Renal cortex interstitium (tissue), 15 donors: ENCODE measurements around the gene SLC38A1. TPM values are rescaled to one million over a fixed set of nuclear protein-coding genes. Genes with fewer than 3 reads are reported as not detected.
"Not testable (repeated sequence)": the region's sequence is repeated elsewhere in the genome, so short reads cannot be mapped to it uniquely, and the experiment has no call there.

Experiments used
- DNase-seq, 11 donors: peaks; one replicate each; pipeline ENCODE4 v3.0.0-alpha.2; 2013; ENCODE audit warnings: low read depth in 9 of 11, low spot score in 4 of 11; ENCODE audit errors: extremely low read depth in 1 of 11
- long read RNA-seq, 16 experiments: transcript quantifications; one replicate each; lab custom pipeline, GENCODE V29; 2026
- polyA plus RNA-seq, 3 donors: library from polyadenylated mRNA; unstranded; fragments of 120-200 nt; gene quantifications; one replicate each; pipeline ENCODE4 v1.2.1, GENCODE V29; 2013; ENCODE audit not compliant: insufficient read length in 3 of 3

Gene SLC38A1
- polyA plus RNA-seq, result 10 to 100 TPM; 61.3 to 70.2 (median 69.6) TPM
- long read RNA-seq, donor 1, partial matches to known transcripts, result 0 of 3 reads
- long read RNA-seq, donor 1, other reads (novel, unspliced or antisense), result 0 of 3 reads
- long read RNA-seq, donor 2, full-length matches to known transcripts, result 6 of 6 reads
- long read RNA-seq, donor 2, partial matches to known transcripts, result 0 of 6 reads
- long read RNA-seq, donor 2, other reads (novel, unspliced or antisense), result 0 of 6 reads
- long read RNA-seq, donor 3, full-length matches to known transcripts, result 6 of 17 reads
- long read RNA-seq, donor 3, partial matches to known transcripts, result 11 of 17 reads
- long read RNA-seq, donor 3, other reads (novel, unspliced or antisense), result 0 of 17 reads
- long read RNA-seq, donor 4, full-length matches to known transcripts, result 3 of 12 reads
- long read RNA-seq, donor 4, partial matches to known transcripts, result 9 of 12 reads
- long read RNA-seq, donor 4, other reads (novel, unspliced or antisense), result 0 of 12 reads
- long read RNA-seq, donor 5, result 0 reads
- long read RNA-seq, donor 6, transcript SLC38A1-204 (17 exons, 2,332 nt), result major isoform, 5 of 13 reads
- long read RNA-seq, donor 6, partial matches to known transcripts, result 7 of 13 reads
- long read RNA-seq, donor 6, other reads (novel, unspliced or antisense), result 0 of 13 reads
- long read RNA-seq, donor 7, full-length matches to known transcripts, result 10 of 17 reads
- long read RNA-seq, donor 7, partial matches to known transcripts, result 7 of 17 reads
- long read RNA-seq, donor 7, other reads (novel, unspliced or antisense), result 0 of 17 reads
- long read RNA-seq, donor 8, full-length matches to known transcripts, result 11 of 22 reads
- long read RNA-seq, donor 8, partial matches to known transcripts, result 11 of 22 reads
- long read RNA-seq, donor 8, other reads (novel, unspliced or antisense), result 0 of 22 reads
- long read RNA-seq, donor 9, full-length matches to known transcripts, result 8 of 24 reads
- long read RNA-seq, donor 9, partial matches to known transcripts, result 16 of 24 reads
- long read RNA-seq, donor 9, other reads (novel, unspliced or antisense), result 0 of 24 reads
- long read RNA-seq, donor 10, transcript SLC38A1-204 (17 exons, 2,332 nt), result major isoform, 6 of 11 reads
- long read RNA-seq, donor 10, partial matches to known transcripts, result 5 of 11 reads
- long read RNA-seq, donor 10, other reads (novel, unspliced or antisense), result 0 of 11 reads
- long read RNA-seq, donor 11, full-length matches to known transcripts, result 10 of 24 reads
- long read RNA-seq, donor 11, partial matches to known transcripts, result 14 of 24 reads
- long read RNA-seq, donor 11, other reads (novel, unspliced or antisense), result 0 of 24 reads
- long read RNA-seq, donor 12, full-length matches to known transcripts, result 4 of 9 reads
- long read RNA-seq, donor 12, partial matches to known transcripts, result 5 of 9 reads
- long read RNA-seq, donor 12, other reads (novel, unspliced or antisense), result 0 of 9 reads
- long read RNA-seq, donor 13, result 0 reads
- long read RNA-seq, donor 14, partial matches to known transcripts, result 5 of 7 reads
- long read RNA-seq, donor 14, other reads (novel, unspliced or antisense), result 0 of 7 reads
- long read RNA-seq, donor 15, full-length matches to known transcripts, result 5 of 5 reads
- long read RNA-seq, donor 15, partial matches to known transcripts, result 0 of 5 reads
- long read RNA-seq, donor 15, other reads (novel, unspliced or antisense), result 0 of 5 reads
- long read RNA-seq, donor 16, full-length matches to known transcripts, result 28 of 80 reads
- long read RNA-seq, donor 16, partial matches to known transcripts, result 52 of 80 reads
- long read RNA-seq, donor 16, other reads (novel, unspliced or antisense), result 0 of 80 reads

DNA sequence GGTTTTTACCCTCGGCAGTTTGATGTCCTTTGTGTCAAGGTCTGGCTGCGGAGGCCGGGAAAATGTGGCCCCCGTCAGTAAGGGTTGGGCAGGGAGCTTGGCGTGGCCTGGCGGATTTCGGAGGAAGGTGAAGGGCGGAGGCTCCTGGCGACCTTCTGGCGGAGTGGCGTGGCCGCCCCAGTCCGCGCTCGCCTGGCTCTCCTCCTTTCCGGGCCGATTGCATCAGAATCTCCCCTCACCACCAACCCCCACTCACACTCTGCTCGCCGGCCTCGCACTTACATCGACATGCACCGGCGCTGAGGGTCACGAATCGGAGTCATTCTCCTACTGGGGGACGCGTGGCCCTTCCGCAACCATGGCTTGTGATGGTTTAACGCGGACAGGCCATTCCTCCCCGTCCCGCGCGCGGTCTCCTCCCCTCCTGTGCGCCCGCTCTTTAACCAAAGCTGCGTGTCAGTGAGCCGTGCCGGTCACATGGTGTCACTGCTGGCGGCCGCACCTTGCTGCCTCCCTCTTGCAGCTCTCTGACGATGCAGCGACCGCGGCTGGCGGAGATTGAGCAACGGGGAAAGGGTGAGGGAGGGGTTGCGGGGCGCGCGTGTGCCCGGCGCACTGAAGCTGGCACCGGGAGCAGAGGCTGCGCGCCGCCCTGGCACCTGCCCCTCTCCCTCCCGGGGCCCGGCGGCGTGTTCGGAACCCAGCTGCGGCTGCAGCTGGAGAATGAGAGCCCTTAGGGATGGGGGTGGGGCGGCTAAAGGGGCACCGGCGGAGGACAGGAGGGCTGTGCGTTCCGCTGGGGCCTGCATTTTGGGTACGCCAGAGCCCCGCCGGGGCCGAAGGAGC is at the start of gene SLC38A1:
Gene SLC38A1, minus strand, starts transcription at position 461 of the 846 bp plus-strand sequence. CDS start 29,243 bp downstream, outside the sequence.
- DNase-seq, result peak in 8 of 11 donors; percentile 52 to 76 (median 73)

DNA sequence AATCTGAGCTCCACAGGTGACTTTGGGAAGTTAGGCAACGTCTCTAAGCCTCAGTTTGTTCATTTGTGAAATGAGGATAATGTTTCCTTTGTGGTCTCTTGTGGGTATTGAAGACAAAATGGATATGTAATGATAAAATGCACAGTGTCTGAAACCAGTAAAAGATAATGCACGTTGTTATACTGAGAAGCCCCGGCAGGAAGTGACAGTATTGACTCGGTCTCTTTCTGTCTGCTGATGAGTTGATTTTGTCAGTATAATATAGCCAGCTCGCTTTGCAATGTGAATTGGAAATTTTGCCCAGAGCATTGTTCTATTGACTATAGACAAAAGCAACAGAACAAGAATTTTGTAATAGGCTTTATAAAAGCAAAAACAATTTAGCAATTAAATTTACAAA is 49.2 kb upstream of the SLC38A1 start:
- no peak for DNase-seq

GRCh38 chr12:46304070-46304469 is 35.2 kb upstream of the SLC38A1 start:
- DNase-seq, result no peak

GRCh38 chr12:46303039-46303666 is 34.3 kb upstream of the SLC38A1 start:
- DNase-seq, result peak in 5 of 11 donors; percentile 5 to 10 (median 7)

GRCh38 chr12:46300910-46301309 is 32.1 kb upstream of the SLC38A1 start:
- DNase-seq, result peak in 1 of 11 donors; percentile 1

GRCh38 chr12:46299851-46300250 is 31.0 kb upstream of the SLC38A1 start:
- DNase-seq, result no peak

DNA sequence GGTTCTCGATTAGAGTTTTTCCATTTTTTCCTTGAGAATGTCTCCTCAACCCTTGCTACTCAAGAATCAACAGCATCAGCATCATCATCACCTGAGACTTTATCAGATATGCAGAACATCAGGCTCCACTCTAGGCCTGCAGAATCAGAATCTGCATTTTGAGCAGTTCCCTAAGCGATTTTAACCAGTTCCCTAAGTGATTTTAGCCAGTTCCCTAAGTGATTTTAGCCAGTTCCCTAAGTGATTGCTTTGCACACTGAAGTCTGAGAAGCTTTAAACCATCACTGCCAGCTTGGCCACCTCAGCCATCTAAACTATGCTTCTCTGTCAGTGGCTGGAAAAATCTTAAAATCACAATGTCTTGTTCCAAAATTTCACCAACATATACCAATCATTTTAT is 29.4 kb upstream of the SLC38A1 start:
- no peak for DNase-seq

DNA sequence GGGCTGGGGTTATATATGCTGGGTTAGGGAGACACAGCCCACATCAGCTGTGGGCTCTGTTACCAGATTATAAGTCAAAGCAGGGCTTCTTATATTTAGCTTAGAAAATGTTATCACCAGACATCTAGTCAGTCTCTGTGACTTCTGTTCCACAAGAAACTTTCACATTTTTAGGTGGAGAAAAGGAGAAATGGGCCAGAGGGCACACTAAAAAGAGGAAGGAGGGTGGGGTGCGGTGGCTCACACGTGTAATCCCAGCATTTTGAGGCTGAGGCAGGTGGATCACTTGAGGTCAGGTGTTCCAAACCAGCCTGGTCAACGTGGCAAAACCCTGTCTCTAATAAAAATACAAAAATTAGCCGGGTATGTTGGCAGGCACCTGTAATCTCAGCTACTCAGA is 28.0 kb upstream of the SLC38A1 start:
- no peak for DNase-seq

- DNase-seq, result no peak
Measured at GRCh38 chr12:46292754-46293402, 24.0 kb upstream of the SLC38A1 start.

DNA sequence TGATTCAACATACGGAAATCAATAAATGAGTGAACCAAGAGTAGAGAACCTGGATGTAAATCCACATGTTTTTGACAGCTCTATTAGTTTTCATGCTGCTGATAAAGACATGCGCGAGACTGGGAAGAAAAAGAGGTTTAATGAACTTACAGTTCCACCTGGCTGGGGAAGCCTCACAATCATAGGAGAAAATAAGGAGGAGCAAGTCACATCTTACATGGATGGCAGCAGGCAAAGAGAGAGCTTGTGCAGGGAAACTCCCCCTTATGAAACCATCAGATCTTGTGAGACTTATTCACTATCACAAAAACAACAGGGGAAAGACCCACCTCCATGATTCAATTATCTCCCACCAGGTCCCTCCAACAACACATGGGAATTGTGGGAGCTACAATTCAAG is 23.1 kb upstream of the SLC38A1 start:
- not testable (repeated sequence) for DNase-seq

DNA sequence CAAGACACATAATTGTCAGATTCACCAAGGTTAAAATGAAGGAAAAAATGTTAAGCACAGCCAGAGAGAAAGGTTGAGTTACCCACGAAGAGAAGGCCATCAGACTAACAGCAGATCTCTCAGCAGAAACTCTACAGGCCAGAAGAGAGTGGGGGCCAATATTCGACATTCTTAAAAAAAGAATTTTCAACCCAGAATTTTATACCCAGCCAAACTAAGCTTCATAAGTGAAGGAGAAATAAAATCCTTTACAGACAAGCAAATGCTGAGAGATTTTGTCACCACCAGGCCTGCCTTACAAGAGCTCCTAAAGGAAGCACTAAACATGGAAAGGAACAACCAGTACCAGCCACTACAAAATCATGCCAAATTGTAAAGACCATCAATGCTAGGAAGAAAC is 16.3 kb upstream of the SLC38A1 start:
- DNase-seq, result not testable (repeated sequence)

GRCh38 chr12:46282829-46283228 is 14.0 kb upstream of the SLC38A1 start:
- no peak for DNase-seq

GRCh38 chr12:46276756-46277155 is 7.9 kb upstream of the SLC38A1 start:
- no peak for DNase-seq

DNA sequence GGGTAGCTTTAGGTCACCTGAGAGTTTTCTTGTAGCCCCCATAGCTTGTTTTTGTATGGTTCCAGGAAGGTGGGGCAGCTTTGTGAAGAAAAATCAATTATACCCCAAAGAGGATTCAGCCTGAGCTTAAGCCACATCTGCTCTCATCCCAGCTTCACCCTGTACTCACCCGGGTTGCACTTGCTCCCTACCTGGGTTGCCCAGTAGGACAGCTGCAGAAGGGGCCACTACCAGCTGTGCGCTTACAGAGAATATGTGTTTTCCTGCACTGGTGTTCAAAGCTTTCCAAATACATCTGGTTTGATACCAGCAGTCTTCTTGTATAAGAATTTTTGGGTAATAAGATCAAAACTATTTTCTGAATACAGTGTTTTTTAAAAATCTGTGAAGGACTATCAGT is 3.0 kb upstream of the SLC38A1 start:
- DNase-seq, result no peak

GRCh38 chr12:46269429-46270241 is 792 bp upstream of the SLC38A1 start:
- peak in 3 of 11 donors; percentile 38 to 56 (median 39) for DNase-seq
